ENCODE data around the gene KNDC1.

DNA sequence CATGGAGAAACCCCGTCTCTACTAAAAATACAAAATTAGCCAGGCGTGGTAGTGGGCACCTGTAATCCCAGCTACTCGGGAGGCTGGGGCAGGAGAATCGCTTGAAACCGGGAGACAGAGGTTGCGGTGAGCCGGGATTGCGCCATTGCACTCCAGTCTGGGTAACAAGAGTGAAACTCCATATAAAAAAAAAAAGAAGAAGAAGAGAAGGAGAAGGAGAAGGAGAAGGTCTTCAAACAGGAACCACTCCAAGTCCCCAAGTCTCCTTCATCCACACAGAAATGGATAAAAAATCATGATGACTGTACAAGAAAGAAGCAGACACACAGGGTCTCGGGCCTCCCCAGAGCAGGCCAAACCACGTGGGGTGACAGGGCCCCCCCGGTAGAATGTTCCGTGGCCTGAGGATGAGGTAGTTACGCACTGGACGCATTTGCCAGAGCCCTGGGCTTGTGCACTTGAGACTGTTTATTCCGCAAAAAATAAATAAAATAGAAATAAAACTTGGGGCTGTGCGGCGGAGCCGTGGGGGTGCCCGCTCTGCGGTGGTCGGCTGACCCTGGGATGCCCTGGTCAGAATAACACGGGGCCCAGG lies 93.4 kb downstream of the KNDC1 start:
- TF ChIP-seq POLR2AphosphoS5 (IDR thresholded peaks at IDR 0.05; ENCODE audit: insufficient read depth, low read depth, low read length) (no peak), POLR2A (IDR thresholded peaks at IDR 0.05; ENCODE audit: low read depth, low read length) (no peak), EZH2 (IDR thresholded peaks at IDR 0.05; ENCODE audit: borderline replicate concordance, low read depth, low read length, severe bottlenecking) (no peak), FOS (IDR thresholded peaks at IDR 0.05; ENCODE audit: borderline replicate concordance, insufficient read depth, low read length) (no peak), MYC (IDR thresholded peaks at IDR 0.05; ENCODE audit: low read depth, low read length) (no peak)
- TF ChIP-seq, protein P1, sequence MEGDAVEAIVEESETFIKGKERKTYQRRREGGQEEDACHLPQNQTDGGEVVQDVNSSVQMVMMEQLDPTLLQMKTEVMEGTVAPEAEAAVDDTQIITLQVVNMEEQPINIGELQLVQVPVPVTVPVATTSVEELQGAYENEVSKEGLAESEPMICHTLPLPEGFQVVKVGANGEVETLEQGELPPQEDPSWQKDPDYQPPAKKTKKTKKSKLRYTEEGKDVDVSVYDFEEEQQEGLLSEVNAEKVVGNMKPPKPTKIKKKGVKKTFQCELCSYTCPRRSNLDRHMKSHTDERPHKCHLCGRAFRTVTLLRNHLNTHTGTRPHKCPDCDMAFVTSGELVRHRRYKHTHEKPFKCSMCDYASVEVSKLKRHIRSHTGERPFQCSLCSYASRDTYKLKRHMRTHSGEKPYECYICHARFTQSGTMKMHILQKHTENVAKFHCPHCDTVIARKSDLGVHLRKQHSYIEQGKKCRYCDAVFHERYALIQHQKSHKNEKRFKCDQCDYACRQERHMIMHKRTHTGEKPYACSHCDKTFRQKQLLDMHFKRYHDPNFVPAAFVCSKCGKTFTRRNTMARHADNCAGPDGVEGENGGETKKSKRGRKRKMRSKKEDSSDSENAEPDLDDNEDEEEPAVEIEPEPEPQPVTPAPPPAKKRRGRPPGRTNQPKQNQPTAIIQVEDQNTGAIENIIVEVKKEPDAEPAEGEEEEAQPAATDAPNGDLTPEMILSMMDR (IDR thresholded peaks at IDR 0.05; ENCODE audit: extremely low read depth in 1 of 2, insufficient read depth in 1 of 2, low read depth in 1 of 2, low read length in 2 of 2): no peak
- TF ChIP-seq, protein P2, sequence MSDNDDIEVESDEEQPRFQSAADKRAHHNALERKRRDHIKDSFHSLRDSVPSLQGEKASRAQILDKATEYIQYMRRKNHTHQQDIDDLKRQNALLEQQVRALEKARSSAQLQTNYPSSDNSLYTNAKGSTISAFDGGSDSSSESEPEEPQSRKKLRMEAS (IDR thresholded peaks at IDR 0.05; ENCODE audit: insufficient read depth, insufficient read length): no peak
